Mammary epithelial cell (primary cell): ENCODE results near the gene CSTF3.

ENCODE experiments used
- EZH2 ChIP-seq: IDR thresholded peaks from 2 replicates; pipeline ENCODE4 v1.6.1; 2012; ENCODE audit warnings: low read length, inconsistent platforms, borderline replicate concordance
- TF ChIP-seq, protein P1 (sequence below), 2 donors: IDR thresholded peaks in 1 of 2; conservative IDR thresholded peaks in 1 of 2; 2 replicates each; pipeline ENCODE4 v1.5.1; 2011 to 2012; ENCODE audit warnings: inconsistent platforms in 2 of 2, low read length in 2 of 2, mild to moderate bottlenecking in 2 of 2, control low read depth in 1 of 2, low read depth in 1 of 2; ENCODE audit not compliant: insufficient read depth in 1 of 2; ENCODE audit errors: extremely low read depth in 1 of 2

DNA sequence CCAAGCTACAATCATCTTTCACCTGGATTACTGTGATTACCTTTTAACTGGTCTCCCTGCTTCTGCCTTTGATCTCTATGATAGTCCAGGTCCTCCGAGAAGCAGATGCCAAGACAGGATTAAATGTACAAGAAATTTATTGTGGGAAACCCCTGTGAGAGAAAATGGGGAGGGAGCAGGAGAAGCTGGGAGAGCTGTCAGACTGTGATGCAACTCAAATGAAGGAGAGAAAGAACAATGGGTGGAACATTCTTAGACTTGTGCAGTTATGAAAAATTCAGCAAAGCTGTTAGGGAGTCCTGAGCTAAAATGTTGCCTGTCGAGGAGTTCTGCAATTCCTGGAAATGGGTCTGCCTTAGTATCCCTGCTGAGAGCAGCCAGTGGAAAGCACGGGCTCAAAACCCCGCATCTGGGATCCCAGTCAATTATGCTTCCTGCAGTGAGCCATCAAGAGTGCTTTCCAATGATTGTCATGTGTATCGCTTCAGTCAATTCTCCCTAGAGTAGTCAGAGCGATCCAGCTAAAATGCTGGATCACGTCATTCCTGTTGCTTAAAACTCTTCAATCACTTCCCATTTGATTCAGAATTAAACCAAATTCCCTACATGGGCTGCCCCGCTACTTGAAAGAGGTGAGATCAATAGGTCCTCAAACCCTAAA, 16.5 kb upstream of the CSTF3 start:
- TF ChIP-seq, protein P1, sequence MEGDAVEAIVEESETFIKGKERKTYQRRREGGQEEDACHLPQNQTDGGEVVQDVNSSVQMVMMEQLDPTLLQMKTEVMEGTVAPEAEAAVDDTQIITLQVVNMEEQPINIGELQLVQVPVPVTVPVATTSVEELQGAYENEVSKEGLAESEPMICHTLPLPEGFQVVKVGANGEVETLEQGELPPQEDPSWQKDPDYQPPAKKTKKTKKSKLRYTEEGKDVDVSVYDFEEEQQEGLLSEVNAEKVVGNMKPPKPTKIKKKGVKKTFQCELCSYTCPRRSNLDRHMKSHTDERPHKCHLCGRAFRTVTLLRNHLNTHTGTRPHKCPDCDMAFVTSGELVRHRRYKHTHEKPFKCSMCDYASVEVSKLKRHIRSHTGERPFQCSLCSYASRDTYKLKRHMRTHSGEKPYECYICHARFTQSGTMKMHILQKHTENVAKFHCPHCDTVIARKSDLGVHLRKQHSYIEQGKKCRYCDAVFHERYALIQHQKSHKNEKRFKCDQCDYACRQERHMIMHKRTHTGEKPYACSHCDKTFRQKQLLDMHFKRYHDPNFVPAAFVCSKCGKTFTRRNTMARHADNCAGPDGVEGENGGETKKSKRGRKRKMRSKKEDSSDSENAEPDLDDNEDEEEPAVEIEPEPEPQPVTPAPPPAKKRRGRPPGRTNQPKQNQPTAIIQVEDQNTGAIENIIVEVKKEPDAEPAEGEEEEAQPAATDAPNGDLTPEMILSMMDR (conservative IDR thresholded peaks at IDR 0.05 in 1 of 2, IDR thresholded peaks at IDR 0.05 in 1 of 2; ENCODE audit: extremely low read depth in 1 of 2, insufficient read depth in 1 of 2, low read depth in 1 of 2, low read length in 2 of 2), result no peak
- no peak for TF ChIP-seq EZH2
